ENCODE results near the gene HYI.

DNA sequence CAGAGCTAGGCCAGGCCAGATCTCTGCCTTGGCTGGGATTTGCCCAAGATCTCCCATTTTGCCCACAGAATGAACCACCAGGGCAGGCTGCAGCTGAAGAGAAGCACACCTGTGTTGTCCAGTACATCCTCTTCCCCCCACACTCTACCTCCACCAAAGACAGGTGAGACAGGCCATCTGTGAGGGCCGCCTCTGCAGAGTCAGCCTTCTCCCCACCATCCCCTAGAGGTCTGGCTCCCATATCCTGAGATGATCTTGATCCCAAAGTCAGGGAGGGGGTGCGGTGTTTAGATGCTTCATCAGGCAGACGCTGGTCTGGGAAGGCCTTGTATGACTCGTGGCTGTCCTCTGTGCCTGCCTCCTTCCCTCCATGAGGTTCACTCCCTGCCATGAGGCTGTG is 28.7 kb downstream of the HYI start:
- TF ChIP-seq, protein P1, sequence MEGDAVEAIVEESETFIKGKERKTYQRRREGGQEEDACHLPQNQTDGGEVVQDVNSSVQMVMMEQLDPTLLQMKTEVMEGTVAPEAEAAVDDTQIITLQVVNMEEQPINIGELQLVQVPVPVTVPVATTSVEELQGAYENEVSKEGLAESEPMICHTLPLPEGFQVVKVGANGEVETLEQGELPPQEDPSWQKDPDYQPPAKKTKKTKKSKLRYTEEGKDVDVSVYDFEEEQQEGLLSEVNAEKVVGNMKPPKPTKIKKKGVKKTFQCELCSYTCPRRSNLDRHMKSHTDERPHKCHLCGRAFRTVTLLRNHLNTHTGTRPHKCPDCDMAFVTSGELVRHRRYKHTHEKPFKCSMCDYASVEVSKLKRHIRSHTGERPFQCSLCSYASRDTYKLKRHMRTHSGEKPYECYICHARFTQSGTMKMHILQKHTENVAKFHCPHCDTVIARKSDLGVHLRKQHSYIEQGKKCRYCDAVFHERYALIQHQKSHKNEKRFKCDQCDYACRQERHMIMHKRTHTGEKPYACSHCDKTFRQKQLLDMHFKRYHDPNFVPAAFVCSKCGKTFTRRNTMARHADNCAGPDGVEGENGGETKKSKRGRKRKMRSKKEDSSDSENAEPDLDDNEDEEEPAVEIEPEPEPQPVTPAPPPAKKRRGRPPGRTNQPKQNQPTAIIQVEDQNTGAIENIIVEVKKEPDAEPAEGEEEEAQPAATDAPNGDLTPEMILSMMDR (IDR thresholded peaks at IDR 0.05) = no peak
- TF ChIP-seq POLR2AphosphoS5 (IDR thresholded peaks at IDR 0.05; ENCODE audit: low read depth, low read length) (no peak), TCF7L2 (IDR thresholded peaks at IDR 0.05; ENCODE audit: low read depth, low read length) (no peak), SIN3A (IDR thresholded peaks at IDR 0.05; ENCODE audit: borderline replicate concordance, insufficient read depth, low read depth, low read length) (no peak)
